ENCODE data around the gene TOE1. TPM values are rescaled to one million over a fixed set of nuclear protein-coding genes. Genes with fewer than 3 reads are reported as not detected.

The TOE1 gene
- total and polyA plus RNA-seq, 2 of the 8 experiments (the other 6 are each of a cell fraction or from before 2014, with no cell fraction given) = 15.2 to 25.8 TPM

DNA sequence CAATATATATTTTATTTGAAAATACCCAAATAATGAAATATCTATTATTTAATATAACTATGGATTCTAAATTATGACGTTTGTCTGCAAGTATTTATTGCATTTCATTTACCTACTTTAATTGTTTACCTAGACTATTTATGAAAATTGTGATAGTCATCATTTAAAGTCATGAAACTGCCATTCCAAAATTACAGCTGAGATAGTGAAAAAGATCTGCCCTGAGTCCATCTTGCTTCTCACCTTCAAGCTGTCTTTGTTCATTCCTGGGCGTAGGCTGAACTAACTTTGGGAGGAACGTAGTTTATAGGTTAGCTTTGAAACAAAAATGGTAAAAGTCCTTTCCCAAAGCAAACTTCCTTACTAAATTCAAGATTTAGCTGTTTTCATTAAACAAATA lies 25.7 kb upstream of the TOE1 start:
- Histone ChIP-seq H3K27ac (ENCODE audit: low read depth, low read length) (no peak overlapping the region), H3K4me1 (replicated peaks in 1 of 4; ENCODE audit: control insufficient read depth in 3 of 4, insufficient read depth in 4 of 4, low read length in 3 of 4) (no peaks in the 10 kb centered on the region; a peak in 1 of 7 replicates), H4K20me1 (replicated peaks in 1 of 2; ENCODE audit: control insufficient read depth in 1 of 2, insufficient read depth in 2 of 2, low read length in 2 of 2) (no peaks in the 10 kb centered on the region), H3K79me2 (ENCODE audit: control insufficient read depth in 1 of 2, insufficient read depth in 2 of 2, low read length in 2 of 2) (no peaks in the 10 kb centered on the region), H3K14ac (ENCODE audit: insufficient read length) (no peak overlapping the region), H3K4me3 (ENCODE audit: extremely low read depth in 1 of 4, insufficient read depth in 2 of 4, low read depth in 3 of 4, low read length in 4 of 4) (no peak overlapping the region), H2BK120ac (replicated peaks; ENCODE audit: low read depth, low read length) (no peak overlapping the region), H3K18ac (ENCODE audit: extremely low read depth, low read length) (no peak overlapping the region), H2AK5ac (ENCODE audit: low read depth, low read length) (no peak overlapping the region), H3K4me2 (ENCODE audit: insufficient read depth in 1 of 2, low read depth in 2 of 2, low read length in 2 of 2) (no peak overlapping the region), H2BK5ac (ENCODE audit: low read depth, low read length) (no peak overlapping the region), H4K8ac (ENCODE audit: extremely low read depth, insufficient read depth, low read length) (no peak overlapping the region), H4K5ac (ENCODE audit: insufficient read length, low read depth, low read length) (no peak overlapping the region), H3K23ac (ENCODE audit: insufficient read length) (no peak overlapping the region), H3K23me2 (ENCODE audit: low read depth, low read length) (no peaks in the 10 kb centered on the region; the same call in 1 of the 2 replicates), H3K36me3 (ENCODE audit: control insufficient read depth in 2 of 4, insufficient read depth in 4 of 4, low read length in 3 of 4) (no peaks in the 10 kb centered on the region; a peak in 1 of 8 replicates), H3K79me1 (ENCODE audit: low read depth, low read length) (no peaks in the 10 kb centered on the region), H4K91ac (replicated peaks; ENCODE audit: insufficient read length, low read length) (no peak overlapping the region), H3K56ac (replicated peaks; ENCODE audit: insufficient read length, low read depth, low read length) (no peak overlapping the region), H2BK20ac (ENCODE audit: low read length) (no peak overlapping the region), H2BK15ac (ENCODE audit: low read length) (no peak overlapping the region), H3K9me3 (ENCODE audit: insufficient read depth in 2 of 2, low read depth in 1 of 2, low read length in 1 of 2) (peaks cover 0 to 5% of the 10 kb centered on the region in 2 experiments; a peak in 2 of 4 replicates), H2AFZ (ENCODE audit: low read length) (no peak overlapping the region), H3K9ac (replicated peaks in 1 of 4; ENCODE audit: extremely low read depth in 1 of 4, low read depth in 3 of 4, low read length in 3 of 4) (no peak overlapping the region), H3K4ac (replicated peaks; ENCODE audit: insufficient read length, low read depth, low read length) (no peak overlapping the region), H3K27me3 (replicated peaks in 1 of 4; ENCODE audit: control insufficient read depth in 3 of 4, extremely low read depth in 1 of 4, insufficient read depth in 3 of 4, low read length in 3 of 4) (no peaks in the 10 kb centered on the region), H2BK12ac (ENCODE audit: low read depth, low read length) (no peak overlapping the region)
- ChIA-PET CTCF (ENCODE audit: partially characterized antibody) (interaction anchor here (1.1 to 2.2 kb wide), 4 partner anchors 11 to 178 kb away, joined by 3 to 6 read pairs (median 4); no protein-coding TSS in a partner anchor), POLR2A (ENCODE audit: partially characterized antibody) (interaction anchor here (0.7 to 6.5 kb wide), 5 partner anchors 9 to 538 kb away, joined by 3 to 38 read pairs (median 9); partner anchors contain the start of genes HPDL, MUTYH and TOE1)
- WGBS, 2 experiments (ENCODE audit: extremely low coverage in 1 of 2, insufficient coverage in 1 of 2, insufficient read length in 1 of 2, insufficient replicate concordance in 2 of 2, low coverage in 1 of 2, low lambda C conversion rate in 2 of 2, missing lambda C conversion rate in 1 of 2) = 89% methylated on average over 3 of the region's 3 CpGs; no CpG with 5 or more reads in 1 of the 2 experiments
- no peak for FAIRE-seq
- DNase-seq (ENCODE audit: low read depth in 1 of 2, low spot score in 2 of 2) = no peak
- TF ChIP-seq, protein P1, sequence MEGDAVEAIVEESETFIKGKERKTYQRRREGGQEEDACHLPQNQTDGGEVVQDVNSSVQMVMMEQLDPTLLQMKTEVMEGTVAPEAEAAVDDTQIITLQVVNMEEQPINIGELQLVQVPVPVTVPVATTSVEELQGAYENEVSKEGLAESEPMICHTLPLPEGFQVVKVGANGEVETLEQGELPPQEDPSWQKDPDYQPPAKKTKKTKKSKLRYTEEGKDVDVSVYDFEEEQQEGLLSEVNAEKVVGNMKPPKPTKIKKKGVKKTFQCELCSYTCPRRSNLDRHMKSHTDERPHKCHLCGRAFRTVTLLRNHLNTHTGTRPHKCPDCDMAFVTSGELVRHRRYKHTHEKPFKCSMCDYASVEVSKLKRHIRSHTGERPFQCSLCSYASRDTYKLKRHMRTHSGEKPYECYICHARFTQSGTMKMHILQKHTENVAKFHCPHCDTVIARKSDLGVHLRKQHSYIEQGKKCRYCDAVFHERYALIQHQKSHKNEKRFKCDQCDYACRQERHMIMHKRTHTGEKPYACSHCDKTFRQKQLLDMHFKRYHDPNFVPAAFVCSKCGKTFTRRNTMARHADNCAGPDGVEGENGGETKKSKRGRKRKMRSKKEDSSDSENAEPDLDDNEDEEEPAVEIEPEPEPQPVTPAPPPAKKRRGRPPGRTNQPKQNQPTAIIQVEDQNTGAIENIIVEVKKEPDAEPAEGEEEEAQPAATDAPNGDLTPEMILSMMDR (IDR thresholded peaks at IDR 0.05; ENCODE audit: control extremely low read depth in 1 of 3, insufficient read depth in 1 of 3, low read depth in 1 of 3, low read length in 3 of 3) = no peak
- TF ChIP-seq SIN3A (conservative IDR thresholded peaks at IDR 0.05 in 1 of 2, IDR thresholded peaks at IDR 0.05 in 1 of 2; ENCODE audit: low read depth in 1 of 2, low read length in 2 of 2) (no peak), HDAC6 (IDR thresholded peaks at IDR 0.05; ENCODE audit: low read depth, low read length) (no peak), RNF2 (IDR thresholded peaks at IDR 0.05; ENCODE audit: borderline replicate concordance, low read depth, low read length, missing control alignments, poor library complexity, severe bottlenecking) (no peak), RAD21 (IDR thresholded peaks at IDR 0.05 in 1 of 2, conservative IDR thresholded peaks at IDR 0.05 in 1 of 2; ENCODE audit: low read depth in 2 of 2, low read length in 2 of 2) (no peak), GTF2F1 (IDR thresholded peaks at IDR 0.05; ENCODE audit: borderline replicate concordance, low read depth, low read length) (no peak), ZNF274 (IDR thresholded peaks at IDR 0.05; ENCODE audit: borderline replicate concordance, extremely low read depth, low read length) (no peak)
